Measurements from ENCODE around the gene TTC9B. TPM values are rescaled to one million over a fixed set of nuclear protein-coding genes. Genes with fewer than 3 reads are reported as not detected.

The TTC9B gene
- total RNA-seq = 1 to 10 TPM in 1 of 3 donors, not detected in 2; 2.0 TPM
- long read RNA-seq, donor 1, partial matches to known transcripts = 0 of 2 reads
- long read RNA-seq, donor 1, other reads (novel, unspliced or antisense) = 0 of 2 reads
- long read RNA-seq, donor 2 = 0 reads

DNA sequence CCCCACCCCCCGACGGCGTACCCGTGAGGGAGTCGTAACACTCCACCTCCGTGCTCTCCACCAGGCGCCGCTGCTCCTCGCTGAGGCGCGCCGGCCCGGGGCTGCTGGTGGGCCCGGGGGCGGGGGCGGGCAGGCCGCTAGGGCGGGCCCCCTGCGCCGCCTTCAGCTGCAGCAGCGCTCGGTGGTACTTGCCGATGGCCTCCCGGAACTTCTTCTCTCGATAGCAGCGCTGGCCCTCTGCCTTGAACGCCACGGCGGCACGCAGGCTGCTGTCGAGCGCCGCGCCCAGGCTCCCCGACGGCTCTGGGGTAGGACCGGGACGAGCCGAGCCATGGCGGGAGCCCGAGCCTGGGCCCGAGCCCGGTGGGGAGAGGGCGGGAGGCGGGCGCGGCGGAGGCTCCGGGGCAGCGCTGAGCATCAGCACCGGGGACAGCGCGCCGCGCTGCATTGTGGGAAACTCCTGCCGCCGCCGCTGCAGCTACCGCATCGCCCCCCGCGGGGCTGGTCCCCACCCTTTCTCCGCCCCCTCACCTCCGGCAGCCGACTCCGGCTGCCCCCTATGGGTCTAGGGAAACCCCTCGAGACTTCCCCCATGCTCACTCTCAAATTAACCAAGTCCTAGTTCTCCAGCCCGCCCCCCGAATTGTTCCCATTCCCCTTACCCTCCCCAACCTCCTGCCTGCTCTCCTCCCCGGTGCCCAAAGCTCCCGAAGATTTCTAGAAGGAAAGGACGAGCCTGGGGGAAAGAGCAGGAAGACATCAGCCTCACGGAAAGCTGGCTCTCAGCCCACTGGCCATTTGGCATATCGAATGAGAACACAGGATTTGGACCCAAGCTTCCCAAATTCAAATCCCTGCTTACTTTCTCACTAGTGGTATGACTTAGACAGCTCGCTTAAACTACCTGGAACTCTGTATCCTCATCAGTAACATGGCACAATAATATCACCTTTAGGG lies at the start of gene TTC9B:
Gene TTC9B (minus strand): TSS at position 451 of the 957 bp plus-strand sequence. CDS start 3 bp downstream, at position 448.
- TF ChIP-seq, protein P1, sequence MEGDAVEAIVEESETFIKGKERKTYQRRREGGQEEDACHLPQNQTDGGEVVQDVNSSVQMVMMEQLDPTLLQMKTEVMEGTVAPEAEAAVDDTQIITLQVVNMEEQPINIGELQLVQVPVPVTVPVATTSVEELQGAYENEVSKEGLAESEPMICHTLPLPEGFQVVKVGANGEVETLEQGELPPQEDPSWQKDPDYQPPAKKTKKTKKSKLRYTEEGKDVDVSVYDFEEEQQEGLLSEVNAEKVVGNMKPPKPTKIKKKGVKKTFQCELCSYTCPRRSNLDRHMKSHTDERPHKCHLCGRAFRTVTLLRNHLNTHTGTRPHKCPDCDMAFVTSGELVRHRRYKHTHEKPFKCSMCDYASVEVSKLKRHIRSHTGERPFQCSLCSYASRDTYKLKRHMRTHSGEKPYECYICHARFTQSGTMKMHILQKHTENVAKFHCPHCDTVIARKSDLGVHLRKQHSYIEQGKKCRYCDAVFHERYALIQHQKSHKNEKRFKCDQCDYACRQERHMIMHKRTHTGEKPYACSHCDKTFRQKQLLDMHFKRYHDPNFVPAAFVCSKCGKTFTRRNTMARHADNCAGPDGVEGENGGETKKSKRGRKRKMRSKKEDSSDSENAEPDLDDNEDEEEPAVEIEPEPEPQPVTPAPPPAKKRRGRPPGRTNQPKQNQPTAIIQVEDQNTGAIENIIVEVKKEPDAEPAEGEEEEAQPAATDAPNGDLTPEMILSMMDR (IDR thresholded peaks at IDR 0.05) = no peak
- H3K9me3 ChIP-seq = no peaks in the 10 kb centered on the region
- intact Hi-C loops (cut with DNase I, micrococcal nuclease) = no loop called here
- DNase-seq (no peak), ATAC-seq (no peak)
- H3K4me1 ChIP-seq (ENCODE audit: low read depth) = peaks cover 5% of the 10 kb centered on the region
- no peaks in the 10 kb centered on the region for H3K36me3 ChIP-seq (ENCODE audit: low read depth)
- H3K4me3 ChIP-seq = no peak within 1 kb of the TSS

DNA sequence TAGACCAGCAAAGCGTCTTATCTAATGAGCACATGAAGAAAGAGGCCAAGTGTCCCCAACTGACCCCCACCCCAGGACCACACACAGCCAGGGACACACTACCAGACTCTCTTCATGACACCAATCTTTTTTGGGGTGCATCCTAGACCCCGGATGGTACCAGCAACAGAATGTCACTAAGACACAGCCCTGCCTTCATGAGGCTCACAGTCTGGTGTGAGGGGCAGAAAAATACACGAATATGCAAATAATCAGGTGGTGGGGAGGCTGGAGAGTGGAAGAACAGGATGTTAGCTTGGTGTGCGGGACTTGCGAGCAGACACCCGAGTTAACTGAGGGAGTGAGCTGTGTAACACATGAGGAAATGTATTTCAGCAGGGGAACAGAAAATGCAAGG lies 49.4 kb upstream of the TTC9B start:
- Histone ChIP-seq H3K4me1 (ENCODE audit: low read depth) (no peaks in the 10 kb centered on the region), H3K36me3 (ENCODE audit: low read depth) (no peaks in the 10 kb centered on the region), H3K4me3 (no peak overlapping the region), H3K9me3 (no peaks in the 10 kb centered on the region)
- no peak for DNase-seq
- TF ChIP-seq, protein P1 (IDR thresholded peaks at IDR 0.05) = no peak
- ATAC-seq = no peak
- intact Hi-C loops (cut with DNase I, micrococcal nuclease) = no loop called here

DNA sequence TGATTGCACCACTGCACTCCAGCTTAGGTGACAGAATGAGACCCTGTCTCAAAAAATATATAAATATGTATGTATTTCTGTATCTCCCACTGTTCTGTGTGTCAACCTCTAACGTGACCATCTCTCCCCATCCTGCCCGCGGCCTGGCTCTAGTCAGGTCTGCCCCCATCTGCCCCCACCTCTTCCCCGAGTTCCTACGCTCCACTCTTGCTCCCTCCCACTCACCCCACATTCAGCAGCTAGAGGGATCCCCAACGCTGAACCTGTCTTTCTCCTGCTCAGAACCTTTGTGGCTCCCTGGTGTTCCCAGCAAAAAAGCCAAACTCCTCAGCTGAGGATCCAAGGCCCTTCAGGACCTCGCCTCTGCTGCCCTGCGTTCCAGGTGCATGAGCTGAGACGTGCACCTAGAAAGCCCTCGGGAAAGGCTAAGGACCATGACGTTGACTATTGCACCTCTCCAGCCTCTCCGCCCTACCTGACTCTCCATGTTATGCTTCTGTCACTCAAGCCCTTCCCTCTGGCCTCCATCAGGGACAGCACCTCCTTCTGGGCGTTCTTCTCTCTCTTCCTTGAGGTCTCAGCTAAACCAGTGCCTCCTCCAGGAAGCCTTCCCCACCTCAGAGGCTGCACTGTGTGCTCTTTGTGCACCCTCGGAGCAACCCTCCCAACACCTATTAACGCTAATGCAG lies 48.9 kb upstream of the TTC9B start:
- intact Hi-C loops (cut with DNase I, micrococcal nuclease) = no loop called here
- Histone ChIP-seq H3K9me3 (no peaks in the 10 kb centered on the region), H3K4me3 (no peak overlapping the region), H3K4me1 (ENCODE audit: low read depth) (no peaks in the 10 kb centered on the region), H3K36me3 (ENCODE audit: low read depth) (no peaks in the 10 kb centered on the region)
- TF ChIP-seq, protein P1 (IDR thresholded peaks at IDR 0.05) = no peak
- DNase-seq = no peak
- ATAC-seq = no peak

DNA sequence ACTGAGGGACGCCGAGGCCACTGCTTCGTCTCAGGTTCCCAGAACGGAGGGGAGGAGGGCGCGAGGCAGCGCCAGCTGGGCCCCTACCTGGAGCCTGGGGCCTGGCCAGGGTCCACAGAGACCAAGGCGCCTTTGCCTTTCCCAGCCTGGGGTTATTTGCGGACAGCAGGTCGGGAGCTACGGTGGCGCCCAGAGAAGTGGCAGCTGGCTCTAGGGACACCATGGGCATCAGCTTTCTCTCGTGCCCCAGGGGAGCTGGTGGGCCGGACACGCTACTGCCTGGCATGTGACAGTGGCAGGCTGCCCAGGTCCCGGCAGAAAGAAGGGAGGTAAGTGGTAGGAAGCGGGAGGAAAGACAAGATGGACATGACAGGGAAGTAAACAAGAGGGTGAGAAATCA lies 47.9 kb upstream of the TTC9B start:
- no peak overlapping the region for H3K4me3 ChIP-seq
- H3K4me1 ChIP-seq (ENCODE audit: low read depth) = no peaks in the 10 kb centered on the region
- intact Hi-C loops (cut with DNase I, micrococcal nuclease) = no loop called here
- no peak for DNase-seq
- TF ChIP-seq, protein P1 (IDR thresholded peaks at IDR 0.05) = no peak
- no peaks in the 10 kb centered on the region for H3K36me3 ChIP-seq (ENCODE audit: low read depth)
- ATAC-seq = no peak
- no peaks in the 10 kb centered on the region for H3K9me3 ChIP-seq

DNA sequence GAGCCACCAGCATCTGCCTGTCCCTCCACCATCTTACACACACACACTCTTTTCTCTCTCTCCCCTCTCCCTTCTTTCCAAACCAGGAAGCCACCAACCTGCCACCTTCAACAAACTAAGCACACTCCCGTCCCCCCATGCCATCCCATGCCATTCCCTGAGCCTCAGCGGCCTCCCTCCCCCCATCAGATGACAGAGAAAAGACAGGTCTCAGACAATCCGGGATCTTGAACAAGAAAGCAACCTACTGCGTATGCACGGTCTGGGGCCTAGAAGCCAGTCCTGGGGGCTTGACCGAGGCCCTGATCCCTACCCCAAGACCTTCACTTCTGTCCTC lies 47.5 kb upstream of the TTC9B start:
- H3K4me1 ChIP-seq (ENCODE audit: low read depth) = no peaks in the 10 kb centered on the region
- no peaks in the 10 kb centered on the region for H3K9me3 ChIP-seq
- intact Hi-C loops (cut with DNase I, micrococcal nuclease) = no loop called here
- ATAC-seq = no peak
- TF ChIP-seq, protein P1 (IDR thresholded peaks at IDR 0.05) = no peak
- H3K4me3 ChIP-seq = no peak overlapping the region
- no peak for DNase-seq
- H3K36me3 ChIP-seq (ENCODE audit: low read depth) = no peaks in the 10 kb centered on the region

Data from mucosa of descending colon (tissue), 3 donors.